HFFc6 (cell line): ENCODE data around the gene LCNL1. TPM values are rescaled to one million over a fixed set of nuclear protein-coding genes. Genes with fewer than 3 reads are reported as not detected.
A peak's percentile ranks its signal among the peaks of the same experiment; 100 is the strongest.

ENCODE experiments used
- DNase-seq: peaks from one replicate; pipeline ENCODE4 v3.0.0-alpha.2; 2018
- H3K27ac Mint-ChIP-seq: 2 replicates; pipeline ENCODE4 v1.8.0; 2020; ENCODE audit warnings: mild to moderate bottlenecking, mixed read lengths
- H3K27me3 Mint-ChIP-seq: 2 replicates; pipeline ENCODE4 v1.8.0; 2021; ENCODE audit warnings: mild to moderate bottlenecking, moderate library complexity, mixed read lengths; ENCODE audit not compliant: insufficient read depth
- H3K36me3 Mint-ChIP-seq: 2 replicates; pipeline ENCODE4 v1.8.0; 2021; ENCODE audit warnings: low read depth, mixed read lengths
- H3K4me1 Mint-ChIP-seq: 2 replicates; pipeline ENCODE4 v1.8.0; 2020; ENCODE audit warnings: low read depth, mixed read lengths
- H3K4me3 Mint-ChIP-seq: 2 replicates; pipeline ENCODE4 v1.8.0; 2020; ENCODE audit warnings: mild to moderate bottlenecking, moderate library complexity, mixed read lengths
- H3K9me3 Mint-ChIP-seq: 2 replicates; pipeline ENCODE4 v1.8.0; 2020; ENCODE audit warnings: mild to moderate bottlenecking, mixed read lengths
- CTCF ChIP-seq: fragments of 200-600 bp; sonication (generic); IDR thresholded peaks from 2 replicates; pipeline ENCODE4 v1.5.0; 2021; ENCODE audit warnings: antibody characterized with exemption, mild to moderate bottlenecking
- total RNA-seq, 6 experiments: library from RNA; stranded (reverse); fragmentation: NEBNext Ultra II Directional; extraction: Animal tissue kit (Norgen Biotek cat#: 25700); gene quantifications; 2 replicates in 1 of 6; 3 replicates in 5 of 6; pipeline ENCODE4 v1.2.3, GENCODE V29; 2021

The LCNL1 gene
- total RNA-seq, 6 experiments from 2014 or later: not detected

GRCh38 chr9:136985027-136985602 lies 2.3 kb downstream of the LCNL1 start:
- Mint-ChIP-seq H3K27me3 (peaks cover 19% of the 10 kb centered on the region), H3K27ac (no peak overlapping the region), H3K9me3 (no peaks in the 10 kb centered on the region), H3K36me3 (no peaks in the 10 kb centered on the region), H3K4me1 (peaks cover 5% of the 10 kb centered on the region; the same call in 1 of the 2 replicates), H3K4me3 (no peak overlapping the region)
- DNase-seq: no peak
- TF ChIP-seq CTCF: no peak

GRCh38 chr9:136985853-136986252 lies 3.1 kb downstream of the LCNL1 start:
- H3K4me1 Mint-ChIP-seq: peaks cover 5% of the 10 kb centered on the region; the same call in 1 of the 2 replicates
- DNase-seq: no peak
- H3K27me3 Mint-ChIP-seq: peaks cover 23% of the 10 kb centered on the region
- no peak overlapping the region for H3K27ac Mint-ChIP-seq
- no peak for TF ChIP-seq CTCF
- H3K36me3 Mint-ChIP-seq: peaks cover 4% of the 10 kb centered on the region; the same call in 1 of the 2 replicates
- peaks cover 4% of the 10 kb centered on the region; the same call in 1 of the 2 replicates for H3K9me3 Mint-ChIP-seq
- no peak overlapping the region for H3K4me3 Mint-ChIP-seq

GRCh38 chr9:136988872-136989271 lies 6.1 kb downstream of the LCNL1 start:
- Mint-ChIP-seq H3K4me3 (no peak overlapping the region), H3K9me3 (peaks cover 4% of the 10 kb centered on the region; the same call in 1 of the 2 replicates), H3K27ac (no peak overlapping the region), H3K36me3 (peaks cover 5% of the 10 kb centered on the region; the same call in 1 of the 2 replicates), H3K27me3 (peaks cover 22% of the 10 kb centered on the region), H3K4me1 (no peaks in the 10 kb centered on the region; the same call in 1 of the 2 replicates)
- no peak for TF ChIP-seq CTCF
- no peak for DNase-seq

- peaks cover 21% of the 10 kb centered on the region for H3K27me3 Mint-ChIP-seq
- H3K4me1 Mint-ChIP-seq: no peaks in the 10 kb centered on the region; the same call in 1 of the 2 replicates
- peaks cover 5% of the 10 kb centered on the region; the same call in 1 of the 2 replicates for H3K36me3 Mint-ChIP-seq
- H3K27ac Mint-ChIP-seq: no peak overlapping the region
- peaks cover 4% of the 10 kb centered on the region; the same call in 1 of the 2 replicates for H3K9me3 Mint-ChIP-seq
- DNase-seq: no peak
- no peak overlapping the region for H3K4me3 Mint-ChIP-seq
- no peak for TF ChIP-seq CTCF
These were observed 7.6 kb downstream of the LCNL1 start for GRCh38 chr9:136990242-136990911.

- H3K4me1 Mint-ChIP-seq: peaks cover 9% of the 10 kb centered on the region
- peaks cover 5% of the 10 kb centered on the region; the same call in 1 of the 2 replicates for H3K36me3 Mint-ChIP-seq
- peak; percentile 79 for DNase-seq
- H3K27ac Mint-ChIP-seq: peak within 1 kb of the TSS; percentile 57
- H3K9me3 Mint-ChIP-seq: peaks cover 4% of the 10 kb centered on the region; the same call in 1 of the 2 replicates
- peaks cover 21% of the 10 kb centered on the region for H3K27me3 Mint-ChIP-seq
- no peak for TF ChIP-seq CTCF
- peak within 1 kb of the TSS; percentile 85 for H3K4me3 Mint-ChIP-seq
These were observed 9.4 kb downstream of the LCNL1 start, which contains the start of gene PAXX for GRCh38 chr9:136991993-136992818. Gene PAXX (plus strand): TSS chr9:136992422. CDS start chr9:136992444, 22 bp downstream.
